Neuronal stem cell (in vitro differentiated cells): Measurements from ENCODE around the gene APC2.
A peak's percentile ranks its signal among the peaks of the same experiment; 100 is the strongest.

Experiments used
- DNase-seq: peaks from one replicate; pipeline ENCODE4 v3.0.0-alpha.2; 2013; ENCODE audit warnings: low spot score
- H2AFZ ChIP-seq: one replicate; pipeline ENCODE4 v1.6.1; 2013; ENCODE audit warnings: mild to moderate bottlenecking, low read length, inconsistent platforms
- H2AK5ac ChIP-seq: 2 replicates; pipeline ENCODE4 v1.6.1; 2013; ENCODE audit warnings: low read depth, mild to moderate bottlenecking, inconsistent platforms, low read length, moderate library complexity, mixed read lengths
- H2BK120ac ChIP-seq: 2 replicates; pipeline ENCODE4 v1.6.1; 2013; ENCODE audit warnings: low read depth, mild to moderate bottlenecking, inconsistent platforms, low read length, moderate library complexity, mixed read lengths
- H2BK12ac ChIP-seq: one replicate; pipeline ENCODE4 v1.6.1; 2013; ENCODE audit warnings: low read length, inconsistent platforms
- H2BK15ac ChIP-seq: 2 replicates; pipeline ENCODE4 v1.6.1; 2013; ENCODE audit warnings: mild to moderate bottlenecking, low read length, inconsistent platforms, mixed read lengths
- H2BK5ac ChIP-seq: one replicate; pipeline ENCODE4 v1.6.1; 2013; ENCODE audit warnings: inconsistent platforms, mild to moderate bottlenecking, low read length, moderate library complexity
- H3K14ac ChIP-seq: one replicate; pipeline ENCODE4 v1.6.1; 2013; ENCODE audit warnings: low read length, inconsistent platforms
- H3K18ac ChIP-seq: 2 replicates; pipeline ENCODE4 v1.6.1; 2013; ENCODE audit warnings: low read length, inconsistent platforms
- H3K23ac ChIP-seq: 2 replicates; pipeline ENCODE4 v1.6.1; 2013; ENCODE audit warnings: low read depth, mild to moderate bottlenecking, mixed read lengths, low read length, inconsistent platforms; ENCODE audit not compliant: poor library complexity
- H3K27ac ChIP-seq: replicated peaks from 3 replicates; pipeline ENCODE4 v1.5.1; 2013; ENCODE audit warnings: low read length, inconsistent platforms
- H3K27me3 ChIP-seq, 3 experiments: 2 replicates each; pipeline ENCODE4 v1.6.1; 2013; ENCODE audit warnings: low read length in 3 of 3, mild to moderate bottlenecking in 2 of 3, inconsistent platforms in 1 of 3, low read depth in 1 of 3, mixed read lengths in 1 of 3, moderate library complexity in 1 of 3; ENCODE audit not compliant: control insufficient read depth in 3 of 3, insufficient read depth in 3 of 3
- H3K36me3 ChIP-seq, 2 donors: replicated peaks in 1 of 2; 2 replicates each; pipeline ENCODE4 v1.6.1; 2013; ENCODE audit warnings: low read length in 2 of 2; ENCODE audit not compliant: control insufficient read depth in 2 of 2, insufficient read depth in 2 of 2
- H3K4ac ChIP-seq: 2 replicates; pipeline ENCODE4 v1.6.1; 2013; ENCODE audit warnings: inconsistent platforms, mild to moderate bottlenecking, low read length, moderate library complexity
- H3K4me1 ChIP-seq, 2 donors: 1 replicate in 1 of 2; 2 replicates in 1 of 2; pipeline ENCODE4 v1.6.1; 2013; ENCODE audit warnings: low read length in 2 of 2, low read depth in 1 of 2; ENCODE audit not compliant: control insufficient read depth in 2 of 2, insufficient read depth in 1 of 2
- H3K4me2 ChIP-seq: one replicate; pipeline ENCODE4 v1.6.1; 2013; ENCODE audit warnings: mild to moderate bottlenecking, low read length, inconsistent platforms; ENCODE audit not compliant: insufficient read depth, poor library complexity, severe bottlenecking
- H3K4me3 ChIP-seq, 2 donors: 2 replicates each; pipeline ENCODE4 v1.5.1; 2013; ENCODE audit warnings: low read length in 2 of 2, mild to moderate bottlenecking in 2 of 2, inconsistent platforms in 1 of 2, moderate library complexity in 1 of 2
- H3K79me1 ChIP-seq: one replicate; pipeline ENCODE4 v1.6.1; 2013; ENCODE audit warnings: low read depth, mild to moderate bottlenecking, inconsistent platforms, low read length, moderate library complexity
- H3K9ac ChIP-seq: one replicate; pipeline ENCODE4 v1.6.1; 2013; ENCODE audit warnings: mild to moderate bottlenecking, low read depth, low read length, inconsistent platforms; ENCODE audit not compliant: poor library complexity
- H3K9me3 ChIP-seq, 2 donors: replicated peaks in 1 of 2; 2 replicates each; pipeline versions ENCODE3 to v1.6.1; 2013; ENCODE audit warnings: low read length in 2 of 2, mild to moderate bottlenecking in 2 of 2, inconsistent platforms in 1 of 2, low read depth in 1 of 2, mixed read lengths in 1 of 2, moderate library complexity in 1 of 2; ENCODE audit not compliant: control insufficient read depth in 2 of 2, insufficient read depth in 1 of 2
- H4K8ac ChIP-seq: one replicate; pipeline ENCODE4 v1.6.1; 2013; ENCODE audit warnings: low read depth, mild to moderate bottlenecking, inconsistent platforms, low read length, moderate library complexity
- H4K91ac ChIP-seq: one replicate; pipeline ENCODE4 v1.6.1; 2013; ENCODE audit warnings: low read length, low read depth, mild to moderate bottlenecking, inconsistent platforms; ENCODE audit not compliant: poor library complexity
- WGBS, 2 donors: extraction: QIAGEN DNeasy Blood & Tissue Kit; methylation state at CpG; one replicate each; pipeline ENCODE4 v1.1.7; 2013; ENCODE audit warnings: missing lambda C conversion rate in 2 of 2, mixed read lengths in 1 of 2; ENCODE audit not compliant: insufficient read length in 2 of 2, insufficient replicate concordance in 1 of 2; ENCODE audit errors: extremely low coverage in 2 of 2; 5-methylcytosine and 5-hydroxymethylcytosine counted together

The APC2 gene

GRCh38 chr19:1432507-1432887, 17.4 kb upstream of the APC2 start:
- no peak overlapping the region for H2BK5ac ChIP-seq
- no peak overlapping the region for H2AFZ ChIP-seq
- no peak overlapping the region for H4K8ac ChIP-seq
- H2BK120ac ChIP-seq, result no peak overlapping the region
- no peak overlapping the region for H3K9ac ChIP-seq
- no peaks in the 10 kb centered on the region for H3K4me1 ChIP-seq
- no CpG with 5 or more reads among the region's 16 CpGs for WGBS, 2 donors
- peaks cover 14% of the 10 kb centered on the region for H3K79me1 ChIP-seq
- H4K91ac ChIP-seq, result no peak overlapping the region
- H2BK12ac ChIP-seq, result no peak overlapping the region
- no peak overlapping the region for H3K4me2 ChIP-seq
- H3K23ac ChIP-seq, result no peak overlapping the region
- H2AK5ac ChIP-seq, result no peak overlapping the region
- no peaks in the 10 kb centered on the region for H3K9me3 ChIP-seq
- DNase-seq, result no peak
- H3K27me3 ChIP-seq, result no peaks in the 10 kb centered on the region
- no peak overlapping the region for H2BK15ac ChIP-seq
- H3K4ac ChIP-seq, result no peak overlapping the region
- H3K4me3 ChIP-seq, result no peak overlapping the region
- H3K36me3 ChIP-seq, result peaks cover 51 to 76% of the 10 kb centered on the region in 2 donors
- H3K27ac ChIP-seq, result no peak overlapping the region
- no peak overlapping the region for H3K18ac ChIP-seq
- no peak overlapping the region for H3K14ac ChIP-seq

GRCh38 chr19:1433119-1434039, 16.5 kb upstream of the APC2 start:
- Histone ChIP-seq H3K4ac (no peak overlapping the region), H3K4me1 (no peaks in the 10 kb centered on the region), H3K18ac (no peak overlapping the region), H2BK15ac (no peak overlapping the region), H3K36me3 (peaks cover 49 to 67% of the 10 kb centered on the region in 2 donors), H2AFZ (no peak overlapping the region), H3K27ac (no peak overlapping the region), H3K79me1 (peaks cover 15% of the 10 kb centered on the region), H3K23ac (no peak overlapping the region), H3K4me3 (peak overlapping the region in 1 of 2 donors; percentile 32), H4K91ac (no peak overlapping the region), H2BK12ac (no peak overlapping the region), H2BK5ac (peak overlapping the region; percentile 24), H3K9ac (peak overlapping the region; percentile 44), H3K27me3 (no peaks in the 10 kb centered on the region), H4K8ac (no peak overlapping the region), H3K14ac (no peak overlapping the region), H2AK5ac (no peak overlapping the region), H2BK120ac (no peak overlapping the region), H3K9me3 (no peaks in the 10 kb centered on the region), H3K4me2 (no peak overlapping the region)
- WGBS, 2 donors, result no CpG with 5 or more reads among the region's 47 CpGs
- DNase-seq, result no peak

DNA sequence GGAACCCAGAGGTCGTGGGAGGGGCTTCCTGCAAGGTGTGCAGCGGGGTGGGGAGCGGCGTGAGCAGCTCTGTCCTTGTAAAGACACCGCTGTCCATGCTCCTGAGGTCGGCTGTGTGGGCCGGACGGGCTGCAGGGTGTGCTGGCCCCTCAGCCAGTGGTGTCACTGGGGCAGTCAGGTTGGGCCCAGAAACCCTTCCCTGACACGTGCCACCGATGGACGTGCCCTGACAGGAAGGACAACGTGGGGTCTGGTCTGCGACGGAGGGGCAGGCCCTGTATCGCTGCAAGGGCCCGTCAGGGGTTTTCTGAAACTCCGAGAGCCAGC, 15.9 kb upstream of the APC2 start:
- Histone ChIP-seq H2AFZ (no peak overlapping the region), H3K27me3 (no peaks in the 10 kb centered on the region), H3K27ac (no peak overlapping the region), H3K14ac (no peak overlapping the region), H3K23ac (peak overlapping the region; percentile 65), H3K36me3 (peaks cover 45 to 61% of the 10 kb centered on the region in 2 donors), H3K79me1 (peaks cover 18% of the 10 kb centered on the region), H2BK15ac (no peak overlapping the region), H4K8ac (no peak overlapping the region), H3K9ac (no peak overlapping the region), H2BK5ac (no peak overlapping the region), H2BK120ac (no peak overlapping the region), H3K4me1 (no peaks in the 10 kb centered on the region), H3K4me2 (no peak overlapping the region), H3K4me3 (peak overlapping the region in 1 of 2 donors; percentile 32), H2BK12ac (no peak overlapping the region), H4K91ac (no peak overlapping the region), H3K9me3 (no peaks in the 10 kb centered on the region), H3K4ac (no peak overlapping the region), H2AK5ac (no peak overlapping the region), H3K18ac (no peak overlapping the region)
- DNase-seq, result no peak
- no CpG with 5 or more reads among the region's 17 CpGs for WGBS, 2 donors

- no peak overlapping the region for H4K91ac ChIP-seq
Measured at GRCh38 chr19:1434577-1435060, 15.3 kb upstream of the APC2 start.

More at GRCh38 chr19:1434577-1435060, 15.3 kb upstream of the APC2 start:
- Histone ChIP-seq H3K4me2 (no peak overlapping the region), H3K79me1 (peaks cover 17% of the 10 kb centered on the region), H2AFZ (no peak overlapping the region), H3K18ac (no peak overlapping the region), H3K27me3 (no peaks in the 10 kb centered on the region), H3K27ac (no peak overlapping the region), H3K36me3 (peaks cover 41 to 60% of the 10 kb centered on the region in 2 donors), H4K8ac (no peak overlapping the region), H3K4me3 (no peak overlapping the region), H3K4ac (no peak overlapping the region), H2AK5ac (no peak overlapping the region), H3K23ac (no peak overlapping the region), H2BK5ac (no peak overlapping the region), H2BK15ac (no peak overlapping the region), H2BK12ac (no peak overlapping the region), H3K14ac (no peak overlapping the region), H3K9ac (no peak overlapping the region), H3K4me1 (peaks cover 2 to 3% of the 10 kb centered on the region in 2 donors), H2BK120ac (no peak overlapping the region), H3K9me3 (no peaks in the 10 kb centered on the region)
- no peak for DNase-seq
- no CpG with 5 or more reads among the region's 39 CpGs for WGBS, 2 donors
